ENCODE measurements around the gene RICTOR.

DNA sequence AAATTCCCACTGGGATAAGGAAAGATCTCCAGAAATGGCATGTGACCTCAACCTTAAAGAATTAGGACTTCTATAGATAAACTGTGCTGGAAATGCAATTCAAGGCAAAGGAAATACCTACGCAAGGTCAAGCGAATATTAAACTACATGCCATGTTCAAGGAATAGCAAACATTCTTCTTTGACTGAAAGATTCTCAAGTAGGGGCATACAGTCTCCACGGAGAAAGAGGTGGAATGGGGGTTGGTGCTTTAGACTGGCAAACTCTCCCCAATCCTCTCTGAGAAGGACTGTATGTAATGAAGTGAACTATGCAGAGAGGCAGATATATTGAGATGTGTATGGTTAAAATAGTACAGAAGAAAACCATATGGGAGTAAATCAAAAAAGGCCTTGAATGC, 6.1 kb downstream of the RICTOR start:
- TF ChIP-seq, protein P1, sequence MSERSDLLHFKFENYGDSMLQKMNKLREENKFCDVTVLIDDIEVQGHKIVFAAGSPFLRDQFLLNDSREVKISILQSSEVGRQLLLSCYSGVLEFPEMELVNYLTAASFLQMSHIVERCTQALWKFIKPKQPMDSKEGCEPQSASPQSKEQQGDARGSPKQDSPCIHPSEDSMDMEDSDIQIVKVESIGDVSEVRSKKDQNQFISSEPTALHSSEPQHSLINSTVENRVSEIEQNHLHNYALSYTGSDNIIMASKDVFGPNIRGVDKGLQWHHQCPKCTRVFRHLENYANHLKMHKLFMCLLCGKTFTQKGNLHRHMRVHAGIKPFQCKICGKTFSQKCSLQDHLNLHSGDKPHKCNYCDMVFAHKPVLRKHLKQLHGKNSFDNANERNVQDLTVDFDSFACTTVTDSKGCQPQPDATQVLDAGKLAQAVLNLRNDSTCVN (tag by site-specific recombination; optimal IDR thresholded peaks at IDR 0.05) = no peak
- TF ChIP-seq, protein P2, sequence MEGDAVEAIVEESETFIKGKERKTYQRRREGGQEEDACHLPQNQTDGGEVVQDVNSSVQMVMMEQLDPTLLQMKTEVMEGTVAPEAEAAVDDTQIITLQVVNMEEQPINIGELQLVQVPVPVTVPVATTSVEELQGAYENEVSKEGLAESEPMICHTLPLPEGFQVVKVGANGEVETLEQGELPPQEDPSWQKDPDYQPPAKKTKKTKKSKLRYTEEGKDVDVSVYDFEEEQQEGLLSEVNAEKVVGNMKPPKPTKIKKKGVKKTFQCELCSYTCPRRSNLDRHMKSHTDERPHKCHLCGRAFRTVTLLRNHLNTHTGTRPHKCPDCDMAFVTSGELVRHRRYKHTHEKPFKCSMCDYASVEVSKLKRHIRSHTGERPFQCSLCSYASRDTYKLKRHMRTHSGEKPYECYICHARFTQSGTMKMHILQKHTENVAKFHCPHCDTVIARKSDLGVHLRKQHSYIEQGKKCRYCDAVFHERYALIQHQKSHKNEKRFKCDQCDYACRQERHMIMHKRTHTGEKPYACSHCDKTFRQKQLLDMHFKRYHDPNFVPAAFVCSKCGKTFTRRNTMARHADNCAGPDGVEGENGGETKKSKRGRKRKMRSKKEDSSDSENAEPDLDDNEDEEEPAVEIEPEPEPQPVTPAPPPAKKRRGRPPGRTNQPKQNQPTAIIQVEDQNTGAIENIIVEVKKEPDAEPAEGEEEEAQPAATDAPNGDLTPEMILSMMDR (tag by site-specific recombination; IDR thresholded peaks at IDR 0.05) = no peak
- TF ChIP-seq TRIM28 (IDR thresholded peaks at IDR 0.05; ENCODE audit: borderline replicate concordance, low read length) = no peak
